Stomach (tissue), 4 donors: ENCODE measurements around the gene TMEM41A.

ENCODE experiments used
- EP300 ChIP-seq: sonication (generic); formaldehyde crosslinking; IDR thresholded peaks from one replicate; pipeline ENCODE4 v1.6.1; 2017; ENCODE audit warnings: antibody characterized with exemption
- TF ChIP-seq, protein P1 (sequence below), 7 experiments: fragments of 450-650 bp in 4 of 7; fragments of 200-600 bp in 3 of 7; sonication (generic) in 3 of 7; IDR thresholded peaks; one replicate each; pipeline ENCODE4 v1.5.1; 2016 to 2019; ENCODE audit warnings: antibody characterized with exemption in 7 of 7, control low read depth in 2 of 7, mild to moderate bottlenecking in 1 of 7

DNA sequence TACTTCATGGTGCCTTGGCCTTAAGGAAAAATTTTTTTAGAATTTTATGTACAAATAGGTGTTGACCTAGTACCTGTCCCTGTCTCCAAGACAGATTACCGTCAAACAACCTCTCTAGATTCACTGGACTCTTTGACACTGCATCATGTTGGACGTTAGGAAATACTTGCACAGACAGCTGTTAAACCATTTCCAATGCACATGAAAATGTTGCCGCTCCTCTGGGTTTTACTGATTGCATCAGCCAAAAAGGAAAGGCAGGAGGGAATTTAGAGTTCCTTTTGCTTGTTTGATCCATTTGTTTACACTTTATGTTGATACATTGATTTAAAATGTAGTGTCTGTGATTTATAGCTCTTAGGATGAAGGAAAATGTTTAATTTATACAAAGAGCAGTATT is 14.5 kb downstream of the TMEM41A start:
- TF ChIP-seq, protein P1, sequence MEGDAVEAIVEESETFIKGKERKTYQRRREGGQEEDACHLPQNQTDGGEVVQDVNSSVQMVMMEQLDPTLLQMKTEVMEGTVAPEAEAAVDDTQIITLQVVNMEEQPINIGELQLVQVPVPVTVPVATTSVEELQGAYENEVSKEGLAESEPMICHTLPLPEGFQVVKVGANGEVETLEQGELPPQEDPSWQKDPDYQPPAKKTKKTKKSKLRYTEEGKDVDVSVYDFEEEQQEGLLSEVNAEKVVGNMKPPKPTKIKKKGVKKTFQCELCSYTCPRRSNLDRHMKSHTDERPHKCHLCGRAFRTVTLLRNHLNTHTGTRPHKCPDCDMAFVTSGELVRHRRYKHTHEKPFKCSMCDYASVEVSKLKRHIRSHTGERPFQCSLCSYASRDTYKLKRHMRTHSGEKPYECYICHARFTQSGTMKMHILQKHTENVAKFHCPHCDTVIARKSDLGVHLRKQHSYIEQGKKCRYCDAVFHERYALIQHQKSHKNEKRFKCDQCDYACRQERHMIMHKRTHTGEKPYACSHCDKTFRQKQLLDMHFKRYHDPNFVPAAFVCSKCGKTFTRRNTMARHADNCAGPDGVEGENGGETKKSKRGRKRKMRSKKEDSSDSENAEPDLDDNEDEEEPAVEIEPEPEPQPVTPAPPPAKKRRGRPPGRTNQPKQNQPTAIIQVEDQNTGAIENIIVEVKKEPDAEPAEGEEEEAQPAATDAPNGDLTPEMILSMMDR (IDR thresholded peaks at IDR 0.05): no peak
- TF ChIP-seq EP300: no peak
